Liver (tissue), 9 donors: ENCODE measurements around the gene TMEM231. TPM values are rescaled to one million over a fixed set of nuclear protein-coding genes. Genes with fewer than 3 reads are reported as not detected.
A peak's percentile ranks its signal among the peaks of the same experiment; 100 is the strongest.

Source experiments
- DNase-seq: peaks from one replicate; pipeline ENCODE4 v3.0.0-alpha.2; 2017; ENCODE audit warnings: low spot score
- H3K27ac ChIP-seq, 2 donors: one replicate each; pipeline ENCODE4 v1.7.0; 2013; ENCODE audit warnings: inconsistent platforms in 2 of 2, low read length in 2 of 2, control low read depth in 1 of 2, low read depth in 1 of 2, mild to moderate bottlenecking in 1 of 2
- H3K27me3 ChIP-seq, 4 donors: one replicate each; pipeline versions ENCODE4 v1.6.1 to v1.7.0; 2013; ENCODE audit warnings: low read length in 3 of 4, inconsistent platforms in 1 of 4, mild to moderate bottlenecking in 1 of 4, moderate library complexity in 1 of 4; ENCODE audit not compliant: control insufficient read depth in 4 of 4, insufficient read depth in 4 of 4
- H3K36me3 ChIP-seq, 4 donors: one replicate each; pipeline versions ENCODE4 v1.6.1 to v1.7.0; 2013; ENCODE audit warnings: low read length in 3 of 4, mild to moderate bottlenecking in 3 of 4, low read depth in 1 of 4, moderate library complexity in 1 of 4; ENCODE audit not compliant: control insufficient read depth in 4 of 4, insufficient read depth in 3 of 4
- H3K4me1 ChIP-seq, 4 donors: one replicate each; pipeline versions ENCODE4 v1.6.1 to v1.7.0; 2013; ENCODE audit warnings: low read length in 3 of 4, mild to moderate bottlenecking in 3 of 4, moderate library complexity in 1 of 4; ENCODE audit not compliant: control insufficient read depth in 4 of 4, insufficient read depth in 4 of 4
- H3K4me3 ChIP-seq, 3 donors: one replicate each; pipeline versions ENCODE4 v1.6.1 to v1.7.0; 2013; ENCODE audit warnings: low read length in 3 of 3, control low read depth in 1 of 3, low read depth in 1 of 3, mild to moderate bottlenecking in 1 of 3
- H3K9ac ChIP-seq, 2 donors: one replicate each; pipeline ENCODE4 v1.7.0; 2013; ENCODE audit warnings: low read length in 2 of 2, mild to moderate bottlenecking in 2 of 2, moderate library complexity in 2 of 2, control low read depth in 1 of 2, low read depth in 1 of 2
- H3K9me3 ChIP-seq, 4 donors: one replicate each; pipeline versions ENCODE4 v1.6.1 to v1.7.0; 2013; ENCODE audit warnings: low read length in 3 of 4; ENCODE audit not compliant: control insufficient read depth in 4 of 4
- EGR1 ChIP-seq, 2 donors: IDR thresholded peaks; 2 replicates each; pipeline ENCODE4 v1.6.1; 2016 to 2018; ENCODE audit warnings: antibody characterized with exemption in 2 of 2, low read depth in 2 of 2
- GABPA ChIP-seq, 2 donors: IDR thresholded peaks in 1 of 2; conservative IDR thresholded peaks in 1 of 2; 2 replicates each; pipeline ENCODE4 v1.6.1; 2016; ENCODE audit warnings: antibody characterized with exemption in 2 of 2, mild to moderate bottlenecking in 1 of 2, moderate library complexity in 1 of 2
- HNF4G ChIP-seq: IDR thresholded peaks from 2 replicates; pipeline ENCODE4 v1.6.1; 2016; ENCODE audit warnings: antibody characterized with exemption
- MAX ChIP-seq: IDR thresholded peaks from 2 replicates; pipeline ENCODE4 v1.6.1; 2016; ENCODE audit warnings: antibody characterized with exemption
- NR2F2 ChIP-seq: IDR thresholded peaks from 2 replicates; pipeline ENCODE4 v1.6.1; 2016; ENCODE audit warnings: antibody characterized with exemption
- RAD21 ChIP-seq, 2 donors: IDR thresholded peaks; 2 replicates each; pipeline ENCODE4 v1.6.1; 2016; ENCODE audit warnings: antibody characterized with exemption in 2 of 2, mild to moderate bottlenecking in 2 of 2
- REST ChIP-seq: IDR thresholded peaks from 2 replicates; pipeline ENCODE4 v1.6.1; 2016; ENCODE audit warnings: antibody characterized with exemption, mild to moderate bottlenecking
- RXRA ChIP-seq, 2 donors: IDR thresholded peaks; 2 replicates each; pipeline ENCODE4 v1.6.1; 2017 to 2018; ENCODE audit warnings: antibody characterized with exemption in 2 of 2, mild to moderate bottlenecking in 1 of 2
- TAF1 ChIP-seq: conservative IDR thresholded peaks from 2 replicates; pipeline ENCODE4 v1.6.1; 2016; ENCODE audit warnings: antibody characterized with exemption, mild to moderate bottlenecking
- YY1 ChIP-seq: IDR thresholded peaks from 2 replicates; pipeline ENCODE4 v1.6.1; 2016; ENCODE audit warnings: antibody characterized with exemption, mild to moderate bottlenecking
- ZBTB33 ChIP-seq: IDR thresholded peaks from 2 replicates; pipeline ENCODE4 v1.6.1; 2016; ENCODE audit warnings: antibody characterized with exemption
- WGBS: extraction: QIAGEN DNeasy Blood & Tissue Kit; methylation state at CpG from one replicate; pipeline ENCODE4 v1.1.7; 2013; 5-methylcytosine and 5-hydroxymethylcytosine counted together
- polyA plus RNA-seq, 2 donors: library from polyadenylated mRNA; stranded (reverse) in 1 of 2; unstranded in 1 of 2; fragments of 200-250 nt in 1 of 2; fragments of >200 nt in 1 of 2; fragmentation: Nextera tagmentation in 1 of 2; extraction: Ambion mirVana in 1 of 2; gene quantifications; one replicate each; pipeline versions ENCODE4 v1.2.1 to v1.2.3, GENCODE V29; 2013 to 2015
- total RNA-seq, 2 donors: library from RNA; depleted of rRNA; stranded (reverse); fragments of >200 nt; gene quantifications; one replicate each; pipeline ENCODE4 v1.2.3, GENCODE V29; 2014
- donor health status: healthy.
- donor health status: healthy.
- donor health status: healthy.
- donor health status: healthy.
- donor health status: healthy.

The TMEM231 gene
- total and polyA plus RNA-seq, 4 donors, result 0.60 to 2.1 (median 2.0) TPM

- no peak for TF ChIP-seq NR2F2
- no peak for TF ChIP-seq HNF4G
- no peak for TF ChIP-seq RXRA (IDR thresholded peaks at IDR 0.05)
- TF ChIP-seq GABPA (IDR thresholded peaks at IDR 0.05 in 1 of 2, conservative IDR thresholded peaks at IDR 0.05 in 1 of 2), result no peak
- no peak for TF ChIP-seq ZBTB33
- no peak for TF ChIP-seq YY1
These were observed 17.9 kb upstream of the TMEM231 start (continued) for GRCh38 chr16:75573955-75574354.

GRCh38 chr16:75572864-75573542 is 17.0 kb upstream of the TMEM231 start:
- no peaks in the 10 kb centered on the region for H3K27me3 ChIP-seq
- H3K9me3 ChIP-seq, result no peaks in the 10 kb centered on the region
- no peak overlapping the region for H3K27ac ChIP-seq
- H3K4me1 ChIP-seq, result peaks cover 0 to 7% (median 2%) of the 10 kb centered on the region in 4 donors
- peaks cover 12 to 68% (median 62%) of the 10 kb centered on the region in 4 donors for H3K36me3 ChIP-seq
- WGBS, result 87% methylated on average over 3 of the region's 3 CpGs
- no peak overlapping the region for H3K9ac ChIP-seq
- TF ChIP-seq RAD21 (IDR thresholded peaks at IDR 0.05) (no peak), REST (no peak), YY1 (no peak), ZBTB33 (no peak), TAF1 (no peak), EGR1 (IDR thresholded peaks at IDR 0.05; ENCODE audit: low read depth in 2 of 2) (no peak), MAX (no peak)
- DNase-seq, result peak; percentile 43
- no peak overlapping the region for H3K4me3 ChIP-seq
